ENCODE data around the gene CARD18.
"Not testable (repeated sequence)": the region's sequence is repeated elsewhere in the genome, so short reads cannot be mapped to it uniquely, and the experiment has no call there.

The CARD18 gene

DNA sequence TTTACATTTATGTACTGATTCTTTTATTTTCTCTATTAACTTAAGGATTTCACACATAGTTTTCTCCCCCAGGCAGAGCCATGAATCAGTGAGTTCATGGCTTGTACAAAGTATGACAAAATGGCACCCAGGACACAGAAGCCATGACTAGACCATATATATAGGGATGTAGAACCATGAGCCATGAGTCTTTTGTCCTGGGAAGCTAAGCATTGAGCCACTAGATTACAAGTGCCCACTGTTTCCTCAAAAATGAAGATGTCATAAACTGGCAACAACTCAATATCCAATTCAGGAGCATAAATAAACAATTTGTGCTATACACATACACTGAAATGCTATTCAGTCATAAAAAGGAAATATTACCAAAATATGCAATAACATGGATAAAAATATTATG is 36.2 kb downstream of the CARD18 start:
- no peaks in the 10 kb centered on the region for H3K9me3 ChIP-seq
- no peaks in the 10 kb centered on the region for H3K4me1 ChIP-seq
- H3K27me3 ChIP-seq = no peaks in the 10 kb centered on the region; the same call in 1 of the 2 replicates
- TF ChIP-seq, protein P1, sequence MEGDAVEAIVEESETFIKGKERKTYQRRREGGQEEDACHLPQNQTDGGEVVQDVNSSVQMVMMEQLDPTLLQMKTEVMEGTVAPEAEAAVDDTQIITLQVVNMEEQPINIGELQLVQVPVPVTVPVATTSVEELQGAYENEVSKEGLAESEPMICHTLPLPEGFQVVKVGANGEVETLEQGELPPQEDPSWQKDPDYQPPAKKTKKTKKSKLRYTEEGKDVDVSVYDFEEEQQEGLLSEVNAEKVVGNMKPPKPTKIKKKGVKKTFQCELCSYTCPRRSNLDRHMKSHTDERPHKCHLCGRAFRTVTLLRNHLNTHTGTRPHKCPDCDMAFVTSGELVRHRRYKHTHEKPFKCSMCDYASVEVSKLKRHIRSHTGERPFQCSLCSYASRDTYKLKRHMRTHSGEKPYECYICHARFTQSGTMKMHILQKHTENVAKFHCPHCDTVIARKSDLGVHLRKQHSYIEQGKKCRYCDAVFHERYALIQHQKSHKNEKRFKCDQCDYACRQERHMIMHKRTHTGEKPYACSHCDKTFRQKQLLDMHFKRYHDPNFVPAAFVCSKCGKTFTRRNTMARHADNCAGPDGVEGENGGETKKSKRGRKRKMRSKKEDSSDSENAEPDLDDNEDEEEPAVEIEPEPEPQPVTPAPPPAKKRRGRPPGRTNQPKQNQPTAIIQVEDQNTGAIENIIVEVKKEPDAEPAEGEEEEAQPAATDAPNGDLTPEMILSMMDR (IDR thresholded peaks at IDR 0.05; ENCODE audit: low read depth, low read length) = no peak
- no peak for DNase-seq
- no peaks in the 10 kb centered on the region for H3K36me3 ChIP-seq
- H3K4me3 ChIP-seq (ENCODE audit: low read depth, low read length) = no peak overlapping the region

DNA sequence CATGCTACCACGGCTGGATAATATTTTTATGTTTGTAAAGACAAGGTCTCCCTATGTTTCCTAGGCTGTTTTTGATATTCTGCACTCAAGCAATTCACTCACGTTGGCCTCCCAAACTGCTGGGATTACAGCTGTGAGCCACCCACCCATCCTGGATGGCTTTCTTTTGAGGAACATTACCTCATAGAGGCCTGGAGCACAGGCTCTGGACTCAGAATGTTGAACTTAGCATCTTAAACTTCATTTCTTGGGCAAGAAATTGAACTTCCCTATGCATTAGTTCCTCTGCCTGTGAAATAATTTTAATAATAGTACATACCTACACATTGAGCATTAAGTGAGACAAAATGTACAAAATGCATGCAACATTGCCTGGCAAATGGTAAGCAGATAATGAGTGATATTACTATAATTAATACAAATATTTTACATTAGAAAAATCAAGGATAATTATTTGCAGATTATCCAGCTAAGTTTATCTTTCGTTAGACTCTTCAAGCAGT is 37.4 kb downstream of the CARD18 start:
- not testable (repeated sequence) for H3K36me3 ChIP-seq; DNase-seq; H3K27me3 ChIP-seq; H3K4me3 ChIP-seq (ENCODE audit: low read depth, low read length); H3K9me3 ChIP-seq; H3K4me1 ChIP-seq

DNA sequence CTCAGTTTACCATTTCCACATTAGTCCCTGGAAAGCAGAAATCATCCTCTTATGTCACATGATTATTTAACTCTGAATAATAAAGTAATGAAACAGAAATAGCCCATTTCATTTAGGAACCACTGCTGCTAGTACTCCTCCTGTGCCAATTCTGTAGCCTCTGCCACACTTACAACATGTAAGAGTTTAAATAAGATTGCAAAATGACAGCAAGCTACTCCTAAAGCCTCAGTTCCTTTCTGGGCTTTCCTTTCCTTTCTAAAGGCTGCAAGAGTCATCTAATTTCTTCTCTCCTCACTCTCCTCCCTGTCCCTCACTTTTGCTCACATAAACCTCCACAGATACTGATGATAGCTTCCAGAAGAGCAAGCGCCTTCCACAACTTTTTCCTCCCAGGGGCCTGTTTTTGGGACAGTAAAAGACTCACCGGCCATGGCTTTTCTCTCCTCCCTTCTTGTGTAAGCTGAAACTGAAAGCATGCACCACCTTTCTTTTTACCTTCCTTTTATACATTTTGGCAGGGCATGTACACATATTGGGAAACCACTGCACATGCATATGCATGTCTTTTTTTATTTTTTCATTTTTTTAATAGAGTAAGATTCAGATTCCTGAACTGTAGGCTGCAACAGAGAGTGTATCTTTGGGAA is 38.5 kb downstream of the CARD18 start:
- Histone ChIP-seq H3K27me3 (no peaks in the 10 kb centered on the region), H3K9me3 (no peaks in the 10 kb centered on the region), H3K4me3 (ENCODE audit: low read depth, low read length) (no peak overlapping the region), H3K36me3 (no peaks in the 10 kb centered on the region), H3K4me1 (no peaks in the 10 kb centered on the region)
- no peak for DNase-seq
- TF ChIP-seq, protein P1 (IDR thresholded peaks at IDR 0.05; ENCODE audit: low read depth, low read length) = no peak

DNA sequence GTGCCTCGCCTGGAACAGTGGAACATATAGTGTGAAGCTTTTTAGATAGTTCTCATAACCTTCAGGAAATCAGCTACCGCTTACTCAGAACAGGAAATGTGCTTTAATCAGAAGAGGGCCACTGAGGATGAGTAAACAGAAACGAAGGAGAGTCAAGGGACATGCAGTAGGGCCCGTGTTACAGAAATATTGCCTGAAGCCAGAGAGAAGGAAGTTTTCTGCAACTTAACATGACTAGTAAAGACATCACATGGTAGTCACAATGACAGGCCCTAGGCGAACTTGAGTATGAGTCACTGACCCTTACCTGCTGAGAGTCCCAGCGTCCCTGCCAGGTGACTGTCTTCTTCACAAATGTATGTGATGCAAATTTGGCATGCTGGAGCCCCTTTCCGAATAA is 39.4 kb downstream of the CARD18 start:
- Histone ChIP-seq H3K9me3 (no peaks in the 10 kb centered on the region), H3K4me1 (no peaks in the 10 kb centered on the region), H3K27me3 (no peaks in the 10 kb centered on the region), H3K4me3 (ENCODE audit: low read depth, low read length) (no peak overlapping the region), H3K36me3 (no peaks in the 10 kb centered on the region)
- TF ChIP-seq, protein P1 (IDR thresholded peaks at IDR 0.05; ENCODE audit: low read depth, low read length) = no peak
- no peak for DNase-seq

DNA sequence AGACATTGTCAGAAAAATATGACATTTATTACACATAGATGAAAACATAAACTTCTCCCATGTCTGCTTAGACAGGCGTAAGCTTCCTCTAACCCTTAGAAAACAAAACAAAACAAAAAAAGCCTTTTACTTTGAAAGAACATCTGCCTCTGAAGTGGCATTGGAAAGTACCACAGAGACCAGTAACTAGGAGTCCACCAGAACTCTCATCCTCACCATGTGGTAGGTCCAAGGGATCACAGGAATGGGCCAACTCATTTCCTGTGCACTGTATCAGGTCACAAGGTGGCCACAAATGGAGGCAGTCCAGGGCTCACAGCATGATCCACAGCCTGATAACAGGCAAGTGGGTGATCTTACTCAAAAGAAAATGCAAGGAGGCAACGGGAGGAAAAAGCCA is 40.0 kb downstream of the CARD18 start:
- not testable (repeated sequence) for DNase-seq; H3K36me3 ChIP-seq; H3K27me3 ChIP-seq; H3K9me3 ChIP-seq; H3K4me3 ChIP-seq (ENCODE audit: low read depth, low read length); H3K4me1 ChIP-seq

DNA sequence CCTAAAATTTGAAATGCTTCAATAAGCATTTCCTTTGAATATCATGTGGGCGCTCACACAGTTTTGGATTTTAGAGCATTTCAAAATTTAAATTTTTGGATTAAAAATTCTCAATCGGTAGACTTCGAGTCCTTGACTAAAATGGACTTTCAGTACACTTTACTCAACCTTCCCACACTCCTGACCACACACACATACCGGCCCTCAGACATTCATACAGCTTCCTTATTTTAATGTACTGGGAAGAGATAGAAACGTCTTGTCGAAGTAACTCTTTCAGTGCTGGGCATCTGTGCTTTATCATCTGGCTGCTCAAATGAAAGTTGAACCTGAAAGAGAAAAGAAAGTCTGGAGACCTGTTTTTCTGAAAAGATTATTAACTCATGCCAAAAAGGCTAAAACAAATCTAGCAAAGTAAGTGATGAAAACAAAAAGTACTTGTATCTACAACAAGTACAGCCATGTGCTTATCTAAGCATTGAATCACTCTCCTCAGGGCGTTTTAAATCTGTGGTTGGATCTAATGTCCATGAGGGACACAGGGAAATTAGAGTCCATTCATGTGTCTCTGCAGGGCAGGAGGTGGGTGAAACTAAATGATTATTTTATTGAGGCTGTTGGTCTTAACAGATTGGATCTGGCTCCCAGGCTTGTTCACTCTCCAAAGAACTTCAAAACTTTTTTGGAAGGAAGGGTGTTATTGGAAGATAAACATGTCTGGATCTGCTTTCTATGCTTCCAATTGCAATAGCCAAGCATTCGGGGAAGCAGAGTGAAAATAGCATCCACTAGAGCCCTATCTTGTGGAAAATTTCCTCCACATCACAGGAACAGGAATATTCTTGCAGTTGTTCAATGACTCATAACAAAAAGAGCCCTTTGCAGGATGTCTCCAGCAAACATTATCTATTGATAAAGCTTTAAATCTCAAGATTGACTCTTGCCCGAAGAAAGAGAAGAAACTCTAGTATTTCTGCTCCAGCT is 47.0 kb downstream of the CARD18 start:
- no peaks in the 10 kb centered on the region for H3K27me3 ChIP-seq
- H3K4me1 ChIP-seq = peaks cover 8% of the 10 kb centered on the region; the same call in 1 of the 2 replicates
- TF ChIP-seq, protein P1 (IDR thresholded peaks at IDR 0.05; ENCODE audit: low read depth, low read length) = no peak
- no peak overlapping the region for H3K4me3 ChIP-seq (ENCODE audit: low read depth, low read length)
- no peaks in the 10 kb centered on the region for H3K36me3 ChIP-seq
- DNase-seq = no peak
- H3K9me3 ChIP-seq = no peaks in the 10 kb centered on the region

Data from BE2C (cell line).